CD4-positive, alpha-beta T cell treated with Interleukin-6 at 100 ng/mL for 8 hours (primary cell): ENCODE data around the gene COL20A1.

Source experiments
- DNase-seq: peaks from one replicate; pipeline ENCODE4 v3.0.0-alpha.2; 2020; ENCODE audit warnings: mixed read lengths, low spot score

Gene COL20A1

GRCh38 chr20:63320041-63320511, 27.1 kb downstream of the COL20A1 start:
- DNase-seq: no peak

- DNase-seq: no peak
These were observed 27.7 kb downstream of the COL20A1 start for GRCh38 chr20:63320616-63321147.

DNA sequence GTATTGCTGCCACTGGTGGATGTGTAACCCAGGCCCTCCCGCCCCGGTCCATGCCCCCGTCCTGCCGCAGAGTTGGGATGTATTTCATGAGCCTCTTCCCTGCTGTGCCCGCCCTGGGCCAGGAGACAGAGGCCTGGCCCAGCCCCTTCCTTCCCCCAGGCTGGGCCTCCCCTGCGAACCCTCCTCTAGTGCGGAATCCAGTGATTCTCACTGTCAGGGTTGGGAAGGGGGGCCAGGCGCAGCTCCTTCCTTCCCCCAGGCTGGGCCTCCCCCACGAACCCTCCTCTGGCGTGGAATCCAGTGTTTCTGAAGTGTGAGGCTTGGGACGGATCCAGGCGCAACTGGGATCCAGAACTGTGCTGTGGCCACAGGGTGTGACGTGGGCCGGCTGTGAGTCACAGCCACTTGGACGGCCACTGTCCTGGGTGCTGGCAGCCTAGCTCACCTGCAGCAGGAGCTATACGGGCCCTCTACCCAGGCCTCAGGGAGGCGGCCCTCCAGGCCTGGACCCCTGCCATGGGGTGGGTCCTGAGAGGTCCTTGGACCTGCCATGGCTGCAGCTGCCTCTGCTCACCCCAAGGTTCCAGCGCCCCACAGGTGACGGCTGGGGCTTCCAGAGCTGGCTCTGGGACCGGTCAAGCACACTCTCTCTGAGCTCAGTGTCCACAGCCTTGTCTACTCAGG, 28.3 kb downstream of the COL20A1 start:
- no peak for DNase-seq

- DNase-seq: no peak
These were observed 29.4 kb downstream of the COL20A1 start for GRCh38 chr20:63322146-63322932.

DNA sequence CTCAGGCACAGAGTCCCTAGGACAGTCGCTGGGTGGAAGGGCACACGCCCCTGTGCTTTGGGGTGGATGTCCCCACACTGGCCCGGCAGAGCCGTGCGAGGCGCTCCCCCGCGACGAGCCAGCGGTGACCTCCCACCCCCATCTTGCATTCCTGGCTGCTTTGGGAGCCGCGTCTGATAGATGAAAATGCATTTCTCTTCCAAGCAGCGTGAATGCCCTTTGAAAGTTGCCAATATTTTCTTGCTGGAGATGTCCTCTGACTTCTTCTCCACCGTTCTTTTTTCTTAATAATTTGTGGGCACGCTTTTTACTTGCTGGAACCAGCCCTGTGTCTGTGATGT, 29.9 kb downstream of the COL20A1 start:
- no peak for DNase-seq

DNA sequence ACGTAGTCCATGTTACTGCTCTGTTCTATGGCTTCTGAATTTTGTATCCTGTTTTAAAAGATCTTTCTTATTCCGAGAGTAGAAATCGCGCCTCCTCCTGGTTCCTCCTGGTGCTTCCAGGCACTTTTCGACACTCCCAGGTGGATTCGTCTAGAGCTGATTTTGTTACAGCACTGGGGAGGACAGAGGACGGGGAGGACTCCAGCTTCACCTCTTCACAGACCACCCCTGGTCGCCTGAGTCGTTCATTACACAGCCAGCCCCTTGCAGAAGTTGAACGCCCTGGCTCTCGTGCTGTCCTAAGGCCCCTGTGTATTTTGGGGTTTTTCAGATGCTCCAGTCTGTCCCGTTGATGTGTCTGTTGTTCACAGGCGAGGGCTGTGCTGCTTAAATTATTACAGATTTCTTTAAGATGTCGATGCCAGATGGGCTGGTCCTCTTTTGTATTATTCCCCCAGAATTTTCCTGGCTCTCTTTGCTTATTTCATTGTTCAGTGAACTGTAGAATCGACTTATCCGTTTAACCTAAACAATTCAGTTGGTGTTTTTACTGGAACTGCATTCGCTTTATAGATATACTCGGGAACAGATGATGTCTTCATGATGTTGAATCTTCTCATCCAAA, 30.5 kb downstream of the COL20A1 start:
- no peak for DNase-seq

GRCh38 chr20:63325021-63325471, 32.1 kb downstream of the COL20A1 start:
- no peak for DNase-seq

- DNase-seq: no peak
These were observed 32.7 kb downstream of the COL20A1 start for GRCh38 chr20:63325554-63326313.

- no peak for DNase-seq
These were observed 33.6 kb downstream of the COL20A1 start for GRCh38 chr20:63326314-63327230.

- no peak for DNase-seq
These were observed 34.3 kb downstream of the COL20A1 start for GRCh38 chr20:63327231-63327745.

- DNase-seq: no peak
These were observed 35.2 kb downstream of the COL20A1 start for GRCh38 chr20:63328026-63328700.

DNA sequence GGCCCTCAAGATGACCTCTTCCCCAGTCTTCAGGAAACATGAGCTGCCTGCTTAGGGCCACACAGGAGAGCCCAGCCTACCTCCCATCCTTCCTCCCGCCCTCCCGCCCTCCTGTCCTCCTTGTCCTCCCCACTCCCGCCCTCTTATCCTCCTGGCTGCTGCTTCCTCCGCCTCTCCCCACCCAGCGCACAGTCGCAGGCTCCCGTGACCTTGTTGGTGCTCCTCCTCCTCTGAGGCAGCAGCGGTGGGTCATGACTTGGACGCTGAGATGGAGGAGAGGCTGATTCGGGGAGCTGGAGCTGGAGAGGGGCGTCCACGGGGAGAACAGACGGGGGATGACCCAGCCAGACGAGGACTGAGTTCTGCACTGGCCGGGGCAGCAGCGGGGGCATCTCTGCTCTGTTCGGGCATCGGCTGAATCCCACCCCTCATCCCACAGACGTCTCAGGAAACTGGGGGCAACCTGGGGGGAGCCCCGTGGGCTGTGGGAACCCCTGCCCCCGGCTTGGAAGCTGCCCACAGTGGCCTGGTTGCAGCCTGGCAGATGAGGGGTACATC, 35.8 kb downstream of the COL20A1 start:
- no peak for DNase-seq

DNA sequence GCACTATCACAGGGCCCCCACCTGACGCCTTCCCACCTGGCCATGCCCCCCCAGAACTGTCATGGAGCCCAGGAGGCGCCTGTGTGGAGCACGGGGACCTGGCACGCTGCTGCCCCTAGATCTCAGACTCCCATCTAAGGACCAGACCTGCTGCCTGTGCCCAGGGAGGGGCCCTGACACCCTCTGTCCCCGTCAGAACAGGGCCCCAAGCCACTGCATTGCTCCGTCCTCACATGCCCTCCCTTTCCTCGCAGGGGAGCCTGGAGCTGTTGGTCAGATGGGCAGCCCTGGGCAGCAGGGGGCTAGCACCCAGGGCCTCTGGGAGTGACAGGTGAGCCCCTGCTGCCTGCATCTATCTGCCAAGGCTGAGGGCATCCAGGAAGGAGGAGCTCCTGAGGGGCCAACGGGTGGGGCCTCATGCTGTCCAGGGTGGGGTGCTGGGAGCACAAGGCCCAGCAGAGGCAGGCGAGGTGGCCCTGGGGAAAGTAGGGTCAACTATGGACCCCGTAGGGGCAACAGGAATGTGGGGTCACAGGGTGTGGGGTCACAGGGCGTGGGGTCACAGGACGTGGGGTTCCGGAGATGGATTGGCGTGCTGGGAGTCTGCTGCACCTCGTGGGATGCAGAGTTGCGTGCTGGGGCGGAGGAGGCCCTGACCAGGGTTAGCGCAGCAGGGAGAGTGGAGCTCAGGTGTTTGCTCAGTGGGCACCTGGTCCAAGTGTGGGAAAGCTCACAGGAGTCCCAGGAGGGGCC, 36.5 kb downstream of the COL20A1 start:
- no peak for DNase-seq

GRCh38 chr20:63330084-63330760, 37.2 kb downstream of the COL20A1 start:
- no peak for DNase-seq

DNA sequence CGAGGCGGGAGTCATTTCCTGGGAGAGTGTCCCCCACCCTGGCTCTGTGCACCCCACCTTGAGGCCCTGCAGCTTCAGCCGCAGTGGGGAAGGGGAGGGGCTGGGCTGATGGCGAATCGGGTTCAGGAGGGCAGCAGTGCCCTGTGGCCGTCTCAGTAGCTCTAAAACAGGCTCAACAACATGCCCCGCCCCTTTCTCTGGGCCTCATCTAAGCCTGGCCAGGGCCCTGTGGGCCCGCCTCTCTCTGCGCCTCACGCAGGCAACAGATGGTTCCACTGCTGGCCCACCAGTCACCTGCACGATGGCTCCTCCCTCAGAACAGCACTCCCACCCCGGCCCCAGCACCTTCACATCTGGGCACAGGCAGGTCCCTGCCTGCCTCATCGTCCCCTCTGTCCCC, 38.0 kb downstream of the COL20A1 start:
- no peak for DNase-seq

DNA sequence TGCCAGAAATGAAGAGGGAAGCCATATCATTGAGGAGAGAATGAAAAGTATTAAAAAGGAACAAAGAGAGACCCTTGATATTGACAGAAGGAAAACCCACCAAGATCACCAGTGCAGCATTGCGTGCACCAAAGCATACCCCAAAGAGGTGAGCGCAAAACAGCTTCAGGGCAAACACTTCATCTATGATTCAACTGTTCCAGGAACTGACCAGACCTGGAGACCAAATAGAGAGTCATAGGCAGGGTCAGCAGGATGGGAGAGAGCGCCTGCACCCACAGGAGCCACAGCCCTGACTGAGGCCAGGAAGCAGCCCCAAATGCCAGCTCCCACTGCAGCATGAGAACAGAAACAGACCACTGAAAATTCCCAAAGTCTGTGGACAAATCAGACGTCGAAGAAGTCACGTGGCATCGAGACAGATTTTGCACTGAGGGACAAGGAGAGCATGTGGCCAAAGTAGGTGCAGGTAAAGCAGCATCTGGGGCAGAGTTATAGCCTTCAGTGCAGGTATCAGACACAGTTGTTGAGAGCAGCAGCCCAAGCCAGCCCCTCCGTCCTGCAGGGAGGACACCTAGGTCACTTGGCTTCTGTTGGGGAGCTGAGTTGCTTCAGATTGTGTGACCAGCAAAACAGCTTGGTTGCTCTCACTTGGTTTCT, 38.9 kb downstream of the COL20A1 start:
- no peak for DNase-seq

- DNase-seq: no peak
These were observed 39.7 kb downstream of the COL20A1 start for GRCh38 chr20:63332488-63333240.
